ENCODE data around the gene C11orf21. TPM values are rescaled to one million over a fixed set of nuclear protein-coding genes. Genes with fewer than 3 reads are reported as not detected.

The C11orf21 gene
- total RNA-seq, 2 experiments from 2014 or later = 0.47 to 2.5 TPM

DNA sequence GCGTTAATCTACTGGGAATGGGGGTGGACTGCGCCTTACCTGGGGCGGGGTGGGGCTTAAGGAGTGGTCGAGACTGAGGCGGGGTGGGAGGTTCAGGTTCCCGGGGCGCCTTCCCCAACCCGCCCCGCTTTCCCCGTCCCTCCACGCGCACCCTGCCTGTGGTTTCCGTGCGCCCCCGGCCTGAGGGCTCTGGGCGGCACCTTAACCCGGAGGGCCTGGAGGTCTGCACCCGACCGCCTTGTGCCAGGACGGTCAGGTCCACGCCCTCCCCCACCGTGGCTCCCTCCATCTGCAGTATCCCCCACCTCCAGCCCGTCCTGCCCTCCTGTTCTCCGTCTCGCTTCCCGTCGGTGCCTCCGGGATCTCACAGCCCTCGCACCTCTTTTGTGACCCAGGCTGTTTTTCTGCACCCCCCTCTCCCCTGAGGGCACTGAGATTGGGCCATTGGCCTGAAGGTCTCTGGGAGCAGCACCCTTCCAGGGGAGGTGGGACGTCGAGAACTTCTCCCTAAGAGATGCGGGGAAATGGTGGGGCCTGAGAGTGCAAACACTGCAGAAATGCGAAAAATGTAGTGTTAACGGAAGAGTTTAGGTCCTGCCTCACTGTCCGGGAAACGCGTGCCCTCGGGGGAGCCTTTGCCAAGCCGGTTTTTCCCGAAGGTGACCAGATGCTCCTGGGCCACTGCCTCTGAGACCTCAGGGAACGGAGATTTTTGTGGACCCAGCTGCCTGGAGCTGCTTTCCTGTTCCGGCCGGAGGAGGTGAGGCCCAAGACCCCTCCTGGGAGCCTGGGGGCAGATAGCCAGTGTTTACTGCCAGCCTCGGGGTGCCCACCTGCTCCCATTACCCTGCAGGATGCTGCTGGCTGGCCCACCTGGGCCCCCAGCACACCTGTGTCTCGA lies 30.1 kb downstream of the C11orf21 start:
- Histone ChIP-seq H3K36me3 (ENCODE audit: insufficient read depth, low read length) (no peaks in the 10 kb centered on the region), H3K79me2 (ENCODE audit: insufficient read depth, low read depth, low read length) (no peaks in the 10 kb centered on the region), H3K27ac (ENCODE audit: low read depth, low read length, poor library complexity, severe bottlenecking) (no peak overlapping the region), H3K4me3 (ENCODE audit: low read depth, low read length, poor library complexity, severe bottlenecking) (no peak overlapping the region), H4K20me1 (ENCODE audit: insufficient read depth, low read length) (no peaks in the 10 kb centered on the region), H3K9me3 (ENCODE audit: low read length) (no peaks in the 10 kb centered on the region), H3K4me2 (ENCODE audit: low read length) (no peak overlapping the region), H2AFZ (ENCODE audit: low read length) (no peak overlapping the region), H3K9me2 (ENCODE audit: insufficient read depth, low read length) (no peaks in the 10 kb centered on the region), H3K4me1 (ENCODE audit: insufficient read depth, low read length, poor library complexity, severe bottlenecking) (no peaks in the 10 kb centered on the region)
- ChIA-PET POLR2A (no interaction called here), CTCF (ENCODE audit: unreplicated experiment) (no interaction called here)
- no TSS peak for BruUV-seq (replicated peaks)
- TF ChIP-seq EZH2phosphoT487 (IDR thresholded peaks at IDR 0.05; ENCODE audit: borderline replicate concordance, low read depth, low read length) = no peak
- TF ChIP-seq, protein P1, sequence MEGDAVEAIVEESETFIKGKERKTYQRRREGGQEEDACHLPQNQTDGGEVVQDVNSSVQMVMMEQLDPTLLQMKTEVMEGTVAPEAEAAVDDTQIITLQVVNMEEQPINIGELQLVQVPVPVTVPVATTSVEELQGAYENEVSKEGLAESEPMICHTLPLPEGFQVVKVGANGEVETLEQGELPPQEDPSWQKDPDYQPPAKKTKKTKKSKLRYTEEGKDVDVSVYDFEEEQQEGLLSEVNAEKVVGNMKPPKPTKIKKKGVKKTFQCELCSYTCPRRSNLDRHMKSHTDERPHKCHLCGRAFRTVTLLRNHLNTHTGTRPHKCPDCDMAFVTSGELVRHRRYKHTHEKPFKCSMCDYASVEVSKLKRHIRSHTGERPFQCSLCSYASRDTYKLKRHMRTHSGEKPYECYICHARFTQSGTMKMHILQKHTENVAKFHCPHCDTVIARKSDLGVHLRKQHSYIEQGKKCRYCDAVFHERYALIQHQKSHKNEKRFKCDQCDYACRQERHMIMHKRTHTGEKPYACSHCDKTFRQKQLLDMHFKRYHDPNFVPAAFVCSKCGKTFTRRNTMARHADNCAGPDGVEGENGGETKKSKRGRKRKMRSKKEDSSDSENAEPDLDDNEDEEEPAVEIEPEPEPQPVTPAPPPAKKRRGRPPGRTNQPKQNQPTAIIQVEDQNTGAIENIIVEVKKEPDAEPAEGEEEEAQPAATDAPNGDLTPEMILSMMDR (conservative IDR thresholded peaks at IDR 0.05; ENCODE audit: low read length) = no peak
- no peak for DNase-seq (ENCODE audit: low spot score)
- intact Hi-C loops (cut with micrococcal nuclease; ENCODE audit: unreplicated experiment) = no loop called here

- intact Hi-C loops (cut with micrococcal nuclease; ENCODE audit: unreplicated experiment) = no loop called here
- Histone ChIP-seq H3K79me2 (ENCODE audit: insufficient read depth, low read depth, low read length) (no peaks in the 10 kb centered on the region), H3K9me3 (ENCODE audit: low read length) (no peaks in the 10 kb centered on the region), H3K36me3 (ENCODE audit: insufficient read depth, low read length) (no peaks in the 10 kb centered on the region), H4K20me1 (ENCODE audit: insufficient read depth, low read length) (no peaks in the 10 kb centered on the region), H2AFZ (ENCODE audit: low read length) (no peak overlapping the region), H3K9me2 (ENCODE audit: insufficient read depth, low read length) (no peaks in the 10 kb centered on the region), H3K4me1 (ENCODE audit: insufficient read depth, low read length, poor library complexity, severe bottlenecking) (peaks cover under 1% of the 10 kb centered on the region), H3K27ac (ENCODE audit: low read depth, low read length, poor library complexity, severe bottlenecking) (no peak overlapping the region), H3K4me2 (ENCODE audit: low read length) (no peak overlapping the region), H3K4me3 (ENCODE audit: low read depth, low read length, poor library complexity, severe bottlenecking) (no peak overlapping the region)
- no peak for DNase-seq (ENCODE audit: low spot score)
- POLR2A ChIA-PET = no interaction called here
- TF ChIP-seq EZH2phosphoT487 (IDR thresholded peaks at IDR 0.05; ENCODE audit: borderline replicate concordance, low read depth, low read length) = no peak
- TF ChIP-seq, protein P1 (conservative IDR thresholded peaks at IDR 0.05; ENCODE audit: low read length) = no peak
- no TSS peak for BruUV-seq (replicated peaks)
- CTCF ChIA-PET (ENCODE audit: unreplicated experiment) = no interaction called here
These were observed 30.7 kb downstream of the C11orf21 start for GRCh38 chr11:2271077-2271326.

- Histone ChIP-seq H3K4me3 (ENCODE audit: low read depth, low read length, poor library complexity, severe bottlenecking) (no peak within 1 kb of the TSS), H2AFZ (ENCODE audit: low read length) (no peak within 1 kb of the TSS), H4K20me1 (ENCODE audit: insufficient read depth, low read length) (no peaks in the 10 kb centered on the region), H3K79me2 (ENCODE audit: insufficient read depth, low read depth, low read length) (no peaks in the 10 kb centered on the region), H3K9me3 (ENCODE audit: low read length) (no peaks in the 10 kb centered on the region), H3K9me2 (ENCODE audit: insufficient read depth, low read length) (no peaks in the 10 kb centered on the region), H3K27ac (ENCODE audit: low read depth, low read length, poor library complexity, severe bottlenecking) (no peak within 1 kb of the TSS), H3K4me1 (ENCODE audit: insufficient read depth, low read length, poor library complexity, severe bottlenecking) (peaks cover 6% of the 10 kb centered on the region), H3K36me3 (ENCODE audit: insufficient read depth, low read length) (no peaks in the 10 kb centered on the region), H3K4me2 (ENCODE audit: low read length) (no peak within 1 kb of the TSS)
- TF ChIP-seq EZH2phosphoT487 (IDR thresholded peaks at IDR 0.05; ENCODE audit: borderline replicate concordance, low read depth, low read length) = no peak
- TF ChIP-seq, protein P1 (conservative IDR thresholded peaks at IDR 0.05; ENCODE audit: low read length) = no peak
- ChIA-PET POLR2A (no interaction called here), CTCF (ENCODE audit: unreplicated experiment) (no interaction called here)
- DNase-seq (ENCODE audit: low spot score) = no peak
- BruUV-seq (replicated peaks) = no TSS peak
- intact Hi-C loops (cut with micrococcal nuclease; ENCODE audit: unreplicated experiment) = no loop called here
These were observed 31.2 kb downstream of the C11orf21 start, which contains the start of gene ASCL2 for GRCh38 chr11:2270322-2271076. Gene ASCL2 (minus strand): TSS chr11:2270588. CDS start chr11:2270332, 256 bp downstream.

All from OCI-LY7 (cell line).